ENCODE measurements around the gene SLC17A6. TPM values are rescaled to one million over a fixed set of nuclear protein-coding genes. Genes with fewer than 3 reads are reported as not detected.

Gene SLC17A6
- total and polyA plus RNA-seq, 4 donors, result not detected

- DNase-seq (ENCODE audit: low spot score), result no peak
Measured at GRCh38 chr11:22343371-22344032, 5.3 kb downstream of the SLC17A6 start.

GRCh38 chr11:22344081-22344480, 5.9 kb downstream of the SLC17A6 start:
- H3K27ac ChIP-seq (ENCODE audit: low read depth in 1 of 2, low read length in 2 of 2), result no peak overlapping the region
- no peak for TF ChIP-seq FOXA2 (IDR thresholded peaks at IDR 0.05)
- TF ChIP-seq, protein P1, sequence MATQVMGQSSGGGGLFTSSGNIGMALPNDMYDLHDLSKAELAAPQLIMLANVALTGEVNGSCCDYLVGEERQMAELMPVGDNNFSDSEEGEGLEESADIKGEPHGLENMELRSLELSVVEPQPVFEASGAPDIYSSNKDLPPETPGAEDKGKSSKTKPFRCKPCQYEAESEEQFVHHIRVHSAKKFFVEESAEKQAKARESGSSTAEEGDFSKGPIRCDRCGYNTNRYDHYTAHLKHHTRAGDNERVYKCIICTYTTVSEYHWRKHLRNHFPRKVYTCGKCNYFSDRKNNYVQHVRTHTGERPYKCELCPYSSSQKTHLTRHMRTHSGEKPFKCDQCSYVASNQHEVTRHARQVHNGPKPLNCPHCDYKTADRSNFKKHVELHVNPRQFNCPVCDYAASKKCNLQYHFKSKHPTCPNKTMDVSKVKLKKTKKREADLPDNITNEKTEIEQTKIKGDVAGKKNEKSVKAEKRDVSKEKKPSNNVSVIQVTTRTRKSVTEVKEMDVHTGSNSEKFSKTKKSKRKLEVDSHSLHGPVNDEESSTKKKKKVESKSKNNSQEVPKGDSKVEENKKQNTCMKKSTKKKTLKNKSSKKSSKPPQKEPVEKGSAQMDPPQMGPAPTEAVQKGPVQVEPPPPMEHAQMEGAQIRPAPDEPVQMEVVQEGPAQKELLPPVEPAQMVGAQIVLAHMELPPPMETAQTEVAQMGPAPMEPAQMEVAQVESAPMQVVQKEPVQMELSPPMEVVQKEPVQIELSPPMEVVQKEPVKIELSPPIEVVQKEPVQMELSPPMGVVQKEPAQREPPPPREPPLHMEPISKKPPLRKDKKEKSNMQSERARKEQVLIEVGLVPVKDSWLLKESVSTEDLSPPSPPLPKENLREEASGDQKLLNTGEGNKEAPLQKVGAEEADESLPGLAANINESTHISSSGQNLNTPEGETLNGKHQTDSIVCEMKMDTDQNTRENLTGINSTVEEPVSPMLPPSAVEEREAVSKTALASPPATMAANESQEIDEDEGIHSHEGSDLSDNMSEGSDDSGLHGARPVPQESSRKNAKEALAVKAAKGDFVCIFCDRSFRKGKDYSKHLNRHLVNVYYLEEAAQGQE (IDR thresholded peaks at IDR 0.05), result no peak
- no peak overlapping the region for H3K4me3 ChIP-seq (ENCODE audit: low read depth in 1 of 3, low read length in 3 of 3)
- no peak overlapping the region for H3K9ac ChIP-seq (ENCODE audit: low read depth in 1 of 2, low read length in 2 of 2)
- H3K27me3 ChIP-seq (ENCODE audit: control insufficient read depth in 4 of 4, insufficient read depth in 4 of 4, low read length in 3 of 4), result peaks cover 0 to 22% (median 11%) of the 10 kb centered on the region in 4 donors
- no peaks in the 10 kb centered on the region for H3K36me3 ChIP-seq (ENCODE audit: control insufficient read depth in 4 of 4, insufficient read depth in 3 of 4, low read depth in 1 of 4, low read length in 3 of 4)
- H3K4me1 ChIP-seq (ENCODE audit: control insufficient read depth in 4 of 4, insufficient read depth in 4 of 4, low read length in 3 of 4), result peaks cover 0 to 3% (median 0%) of the 10 kb centered on the region in 4 donors
- peaks cover 0 to 4% (median 0%) of the 10 kb centered on the region in 4 donors for H3K9me3 ChIP-seq (ENCODE audit: control insufficient read depth in 4 of 4, low read length in 3 of 4)
- DNase-seq (ENCODE audit: low spot score), result no peak
- 9% methylated on average over 3 of the region's 3 CpGs for WGBS

More at GRCh38 chr11:22343371-22344032, 5.3 kb downstream of the SLC17A6 start:
- H3K27ac ChIP-seq (ENCODE audit: low read depth in 1 of 2, low read length in 2 of 2), result no peak overlapping the region
- H3K4me3 ChIP-seq (ENCODE audit: low read depth in 1 of 3, low read length in 3 of 3), result no peak overlapping the region
- TF ChIP-seq RAD21 (IDR thresholded peaks at IDR 0.05) (no peak), NR2F2 (IDR thresholded peaks at IDR 0.05) (no peak), MAX (IDR thresholded peaks at IDR 0.05) (no peak), HNF4A (conservative IDR thresholded peaks at IDR 0.05) (no peak), FOXA1 (IDR thresholded peaks at IDR 0.05) (no peak), RXRA (IDR thresholded peaks at IDR 0.05) (no peak), SP1 (IDR thresholded peaks at IDR 0.05) (no peak), HNF4G (IDR thresholded peaks at IDR 0.05) (no peak), YY1 (IDR thresholded peaks at IDR 0.05) (no peak)
- TF ChIP-seq, protein P2, sequence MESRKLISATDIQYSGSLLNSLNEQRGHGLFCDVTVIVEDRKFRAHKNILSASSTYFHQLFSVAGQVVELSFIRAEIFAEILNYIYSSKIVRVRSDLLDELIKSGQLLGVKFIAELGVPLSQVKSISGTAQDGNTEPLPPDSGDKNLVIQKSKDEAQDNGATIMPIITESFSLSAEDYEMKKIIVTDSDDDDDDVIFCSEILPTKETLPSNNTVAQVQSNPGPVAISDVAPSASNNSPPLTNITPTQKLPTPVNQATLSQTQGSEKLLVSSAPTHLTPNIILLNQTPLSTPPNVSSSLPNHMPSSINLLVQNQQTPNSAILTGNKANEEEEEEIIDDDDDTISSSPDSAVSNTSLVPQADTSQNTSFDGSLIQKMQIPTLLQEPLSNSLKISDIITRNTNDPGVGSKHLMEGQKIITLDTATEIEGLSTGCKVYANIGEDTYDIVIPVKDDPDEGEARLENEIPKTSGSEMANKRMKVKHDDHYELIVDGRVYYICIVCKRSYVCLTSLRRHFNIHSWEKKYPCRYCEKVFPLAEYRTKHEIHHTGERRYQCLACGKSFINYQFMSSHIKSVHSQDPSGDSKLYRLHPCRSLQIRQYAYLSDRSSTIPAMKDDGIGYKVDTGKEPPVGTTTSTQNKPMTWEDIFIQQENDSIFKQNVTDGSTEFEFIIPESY (IDR thresholded peaks at IDR 0.05), result no peak
- TF ChIP-seq, protein P1 (IDR thresholded peaks at IDR 0.05), result no peak
- no peaks in the 10 kb centered on the region for H3K36me3 ChIP-seq (ENCODE audit: control insufficient read depth in 4 of 4, insufficient read depth in 3 of 4, low read depth in 1 of 4, low read length in 3 of 4)
- peaks cover 0 to 4% (median 0%) of the 10 kb centered on the region in 4 donors for H3K9me3 ChIP-seq (ENCODE audit: control insufficient read depth in 4 of 4, low read length in 3 of 4)
- H3K27me3 ChIP-seq (ENCODE audit: control insufficient read depth in 4 of 4, insufficient read depth in 4 of 4, low read length in 3 of 4), result peaks cover 0 to 24% (median 13%) of the 10 kb centered on the region in 4 donors
- no peak overlapping the region for H3K9ac ChIP-seq (ENCODE audit: low read depth in 1 of 2, low read length in 2 of 2)
- H3K4me1 ChIP-seq (ENCODE audit: control insufficient read depth in 4 of 4, insufficient read depth in 4 of 4, low read length in 3 of 4), result peaks cover 0 to 3% (median 0%) of the 10 kb centered on the region in 4 donors
- WGBS, result 3% methylated on average over 34 of the region's 34 CpGs

All from liver (tissue), 9 donors.